Testis (tissue), 2 donors: Measurements from ENCODE around the gene HPSE2.

Experiments
- POLR2A ChIP-seq: fragments of 450-650 bp; IDR thresholded peaks from one replicate; pipeline ENCODE4 v1.6.1; 2017; ENCODE audit warnings: antibody characterized with exemption, mild to moderate bottlenecking, moderate library complexity
- TF ChIP-seq, protein P1 (sequence below), 3 experiments: fragments of 450-650 bp in 2 of 3; fragments of 200-600 bp in 1 of 3; sonication (generic) in 1 of 3; IDR thresholded peaks; one replicate each; pipeline ENCODE4 v1.5.1; 2016 to 2019; ENCODE audit warnings: antibody characterized with exemption in 3 of 3, mild to moderate bottlenecking in 2 of 3, moderate library complexity in 1 of 3

DNA sequence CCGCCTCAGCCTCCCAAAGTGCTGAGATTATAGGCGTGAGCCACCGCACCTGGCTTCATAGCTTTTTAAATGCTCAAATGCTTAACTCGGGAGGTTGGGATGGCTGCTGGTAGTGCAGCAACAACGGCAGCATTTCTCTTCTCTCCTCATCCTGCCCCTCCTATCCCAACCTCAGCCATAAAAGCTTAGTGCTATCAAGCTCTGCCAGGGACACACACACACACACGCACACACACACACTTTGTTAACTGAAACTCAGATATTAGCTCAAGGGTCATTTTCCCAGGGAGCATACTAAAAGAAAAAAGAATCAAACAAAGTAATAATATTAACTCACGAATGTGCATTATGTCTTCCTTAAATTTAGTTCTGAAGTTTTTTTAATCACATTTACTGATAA lies 725.9 kb downstream of the HPSE2 start:
- TF ChIP-seq, protein P1, sequence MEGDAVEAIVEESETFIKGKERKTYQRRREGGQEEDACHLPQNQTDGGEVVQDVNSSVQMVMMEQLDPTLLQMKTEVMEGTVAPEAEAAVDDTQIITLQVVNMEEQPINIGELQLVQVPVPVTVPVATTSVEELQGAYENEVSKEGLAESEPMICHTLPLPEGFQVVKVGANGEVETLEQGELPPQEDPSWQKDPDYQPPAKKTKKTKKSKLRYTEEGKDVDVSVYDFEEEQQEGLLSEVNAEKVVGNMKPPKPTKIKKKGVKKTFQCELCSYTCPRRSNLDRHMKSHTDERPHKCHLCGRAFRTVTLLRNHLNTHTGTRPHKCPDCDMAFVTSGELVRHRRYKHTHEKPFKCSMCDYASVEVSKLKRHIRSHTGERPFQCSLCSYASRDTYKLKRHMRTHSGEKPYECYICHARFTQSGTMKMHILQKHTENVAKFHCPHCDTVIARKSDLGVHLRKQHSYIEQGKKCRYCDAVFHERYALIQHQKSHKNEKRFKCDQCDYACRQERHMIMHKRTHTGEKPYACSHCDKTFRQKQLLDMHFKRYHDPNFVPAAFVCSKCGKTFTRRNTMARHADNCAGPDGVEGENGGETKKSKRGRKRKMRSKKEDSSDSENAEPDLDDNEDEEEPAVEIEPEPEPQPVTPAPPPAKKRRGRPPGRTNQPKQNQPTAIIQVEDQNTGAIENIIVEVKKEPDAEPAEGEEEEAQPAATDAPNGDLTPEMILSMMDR (IDR thresholded peaks at IDR 0.05): no peak
- TF ChIP-seq POLR2A: no peak
